HCT116 (cell line): ENCODE measurements around the gene NPM3. TPM values are rescaled to one million over a fixed set of nuclear protein-coding genes. Genes with fewer than 3 reads are reported as not detected.

ENCODE experiments used
- ATAC-seq: fragments of 200-7000 bp; cut with Tn5 transposase; 2 replicates; pipeline ENCODE4 v1.9.1; 2020; ENCODE audit warnings: mild to moderate bottlenecking, moderate library complexity
- BruUV-seq: library from RNA; stranded (reverse); fragments of 400-500 nt; replicated peaks from 2 replicates; lab custom pipeline; 2021; lab: Mats Ljungman, UMichigan
- CTCF ChIA-PET: fragments of 300-600 bp; sonication (Branson Sonifier 250); formaldehyde crosslinking; loops from one replicate; lab custom pipeline; 2021; ENCODE audit warnings: antibody characterized with exemption; lab: Charles Lee
- POLR2A ChIA-PET: fragments of 300-600, 350-600 bp; sonication (Branson Sonifier 250); formaldehyde crosslinking; loops from one replicate; lab custom pipeline; 2021; ENCODE audit warnings: antibody characterized with exemption; lab: Charles Lee
- RAD21 ChIA-PET, 2 experiments: fragments of 300-600 bp; sonication (Branson Sonifier 250); formaldehyde crosslinking; loops; one replicate each; lab custom pipeline; 2023; ENCODE audit warnings: low total read pairs in 2 of 2; ENCODE audit not compliant: uncharacterized antibody in 2 of 2, unreplicated experiment in 2 of 2, low non-redundant PET in 1 of 2; lab: Charles Lee
- DNase-seq: peaks from one replicate; pipeline ENCODE4 v3.0.0-alpha.2; 2010; ENCODE audit warnings: low read depth, low spot score
- H2AFZ ChIP-seq: fragments of 200-600 bp; shearing (Covaris generic), sonication (generic); 2 replicates; pipeline ENCODE4 v1.6.1; 2017; ENCODE audit warnings: low read depth, mixed run types, mixed read lengths, antibody characterized with exemption, low read length; ENCODE audit not compliant: poor library complexity, severe bottlenecking
- H3K27ac ChIP-seq: 2 replicates; pipeline ENCODE4 v1.5.1; 2012; ENCODE audit warnings: low read depth, low read length
- H3K27me3 ChIP-seq: fragments of 200-600 bp; sonication (generic); 2 replicates; pipeline ENCODE4 v1.6.1; 2016; ENCODE audit warnings: mixed run types, low read length, mixed read lengths; ENCODE audit not compliant: insufficient read depth
- H3K36me3 ChIP-seq, 2 experiments: fragments of 200-500 bp in 1 of 2; fragments of 200-600 bp in 1 of 2; sonication (Bioruptor generic) in 1 of 2; sonication (generic) in 1 of 2; 2 replicates each; pipeline versions ENCODE4 v1.5.1 to v1.6.1; 2014 to 2016; ENCODE audit warnings: low read length in 2 of 2, inconsistent platforms in 1 of 2, mixed read lengths in 1 of 2, mixed run types in 1 of 2; ENCODE audit not compliant: insufficient read depth in 2 of 2, control insufficient read depth in 1 of 2
- H3K4me1 ChIP-seq, 2 experiments: fragments of 200-600 bp in 1 of 2; sonication (generic) in 1 of 2; 2 replicates each; pipeline versions ENCODE4 v1.5.1 to v1.6.1; 2012 to 2017; ENCODE audit warnings: low read length in 2 of 2, inconsistent platforms in 1 of 2, mild to moderate bottlenecking in 1 of 2, mixed read lengths in 1 of 2, mixed run types in 1 of 2, moderate library complexity in 1 of 2; ENCODE audit not compliant: insufficient read depth in 2 of 2, control insufficient read depth in 1 of 2
- H3K4me2 ChIP-seq: fragments of 200-600 bp; sonication (generic); 2 replicates; pipeline ENCODE4 v1.6.1; 2017; ENCODE audit warnings: mixed run types, low read length, mixed read lengths
- H3K4me3 ChIP-seq, 2 experiments: fragments of 200-600 bp in 1 of 2; sonication (generic) in 1 of 2; replicated peaks in 1 of 2; 2 replicates each; pipeline ENCODE4 v1.5.1; 2011 to 2016; ENCODE audit warnings: low read length in 2 of 2, control low read depth in 1 of 2, low read depth in 1 of 2, mild to moderate bottlenecking in 1 of 2, mixed read lengths in 1 of 2, mixed run types in 1 of 2
- H3K79me2 ChIP-seq: fragments of 200-600 bp; sonication (generic); 2 replicates; pipeline ENCODE4 v1.6.1; 2017; ENCODE audit warnings: mild to moderate bottlenecking, mixed run types, low read length, moderate library complexity, mixed read lengths; ENCODE audit not compliant: insufficient read depth
- H3K9ac ChIP-seq: fragments of 200-600 bp; sonication (generic); 2 replicates; pipeline ENCODE4 v1.6.1; 2016; ENCODE audit warnings: low read length, mixed read lengths
- H3K9me2 ChIP-seq: fragments of 200-600 bp; sonication (generic), shearing (Covaris generic); 2 replicates; pipeline ENCODE4 v1.6.1; 2017; ENCODE audit warnings: mixed run types, mild to moderate bottlenecking, moderate library complexity; ENCODE audit not compliant: insufficient read depth
- H3K9me3 ChIP-seq, 2 experiments: fragments of 200-500 bp in 1 of 2; fragments of 200-600 bp in 1 of 2; sonication (Bioruptor generic) in 1 of 2; sonication (generic) in 1 of 2; 2 replicates each; pipeline ENCODE4 v1.6.1; 2014 to 2017; ENCODE audit warnings: low read length in 2 of 2, mixed read lengths in 2 of 2, inconsistent platforms in 1 of 2, low read depth in 1 of 2, mild to moderate bottlenecking in 1 of 2, mixed run types in 1 of 2, moderate library complexity in 1 of 2; ENCODE audit not compliant: control insufficient read depth in 1 of 2, insufficient read depth in 1 of 2
- H4K20me1 ChIP-seq: fragments of 200-600 bp; sonication (generic), shearing (Covaris generic); 2 replicates; pipeline ENCODE4 v1.6.1; 2017; ENCODE audit warnings: mixed run types, mild to moderate bottlenecking, moderate library complexity; ENCODE audit not compliant: insufficient read depth
- POLR2AphosphoS5 ChIP-seq: IDR thresholded peaks from 2 replicates; pipeline ENCODE4 v1.6.1; 2011; ENCODE audit warnings: mild to moderate bottlenecking, low read depth, low read length, moderate library complexity
- SIN3A ChIP-seq: IDR thresholded peaks from 2 replicates; pipeline ENCODE4 v1.6.1; 2012; ENCODE audit warnings: low read depth
- intact Hi-C: fragments of 100-400 bp; cut with micrococcal nuclease; formaldehyde crosslinking; loops from 2 replicates; pipeline ENCODE4 v1.10.0; 2022
- total RNA-seq: library from RNA; stranded (reverse); gene quantifications from one replicate; pipeline ENCODE4 v1.2.1, GENCODE V29; 2021; ENCODE audit not compliant: unreplicated experiment
- TF ChIP-seq, protein P1 (sequence below), 3 experiments: fragments of 200-600 bp in 1 of 3; sonication (generic) in 1 of 3; IDR thresholded peaks in 2 of 3; conservative IDR thresholded peaks in 1 of 3; 2 replicates each; pipeline ENCODE4 v1.5.1; 2012 to 2017; ENCODE audit warnings: low read depth in 2 of 3, low read length in 2 of 3, antibody characterized with exemption in 1 of 3, borderline replicate concordance in 1 of 3, control low read depth in 1 of 3, mild to moderate bottlenecking in 1 of 3, mixed read lengths in 1 of 3, mixed run types in 1 of 3, moderate library complexity in 1 of 3; ENCODE audit not compliant: insufficient read depth in 1 of 3

The NPM3 gene
- total RNA-seq, 1 experiment from 2014 or later, result 267 TPM

DNA sequence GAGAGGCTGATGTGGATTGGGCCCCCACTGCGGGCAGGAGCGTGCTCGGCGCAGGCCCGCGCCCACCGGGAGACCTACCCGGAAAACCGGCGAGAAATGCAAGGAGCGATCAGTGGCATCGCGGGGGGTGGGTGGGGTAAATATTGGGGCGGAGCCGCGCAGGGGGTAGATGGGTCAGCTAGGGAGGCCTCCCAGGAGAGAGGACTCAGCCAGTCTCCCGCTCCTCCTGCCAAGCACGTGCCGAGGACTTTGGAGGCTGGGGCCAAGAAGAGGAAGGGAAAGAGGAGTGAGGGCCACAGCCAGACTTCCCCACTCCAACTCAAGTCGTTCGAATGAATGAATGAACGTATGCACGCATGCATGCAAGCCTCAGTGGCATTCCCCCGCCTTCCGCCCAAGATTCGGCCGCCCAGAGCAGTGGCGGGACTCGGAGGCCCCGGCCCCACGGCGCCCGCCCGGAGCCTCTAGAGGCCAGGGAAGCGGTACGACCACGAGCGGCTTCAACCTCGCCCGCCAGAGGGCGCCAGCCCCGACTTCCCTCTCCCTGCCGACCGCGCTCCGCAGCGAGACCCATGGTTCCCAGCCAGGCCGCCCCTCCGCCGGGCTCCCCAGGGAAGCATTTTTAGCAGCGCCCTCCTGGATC is 3.6 kb downstream of the NPM3 start:
- BruUV-seq, result no TSS peak
- Histone ChIP-seq H3K4me3 (peak overlapping the region in 1 of 2 experiments; percentile 32; a peak in 1 of 4 replicates), H3K27ac (peak overlapping the region; percentile 66), H3K9ac (peak overlapping the region; percentile 23)
- CTCF ChIA-PET, result interaction anchor here (1.0 to 5.8 kb wide), 4 partner anchors 175 to 761 kb away, joined by 3 to 220 read pairs (median 38); no protein-coding TSS in a partner anchor
- TF ChIP-seq POLR2AphosphoS5, result peak; percentile 31; the same call in 1 of the 2 replicates
- TF ChIP-seq SIN3A, result no peak
- TF ChIP-seq, protein P1, sequence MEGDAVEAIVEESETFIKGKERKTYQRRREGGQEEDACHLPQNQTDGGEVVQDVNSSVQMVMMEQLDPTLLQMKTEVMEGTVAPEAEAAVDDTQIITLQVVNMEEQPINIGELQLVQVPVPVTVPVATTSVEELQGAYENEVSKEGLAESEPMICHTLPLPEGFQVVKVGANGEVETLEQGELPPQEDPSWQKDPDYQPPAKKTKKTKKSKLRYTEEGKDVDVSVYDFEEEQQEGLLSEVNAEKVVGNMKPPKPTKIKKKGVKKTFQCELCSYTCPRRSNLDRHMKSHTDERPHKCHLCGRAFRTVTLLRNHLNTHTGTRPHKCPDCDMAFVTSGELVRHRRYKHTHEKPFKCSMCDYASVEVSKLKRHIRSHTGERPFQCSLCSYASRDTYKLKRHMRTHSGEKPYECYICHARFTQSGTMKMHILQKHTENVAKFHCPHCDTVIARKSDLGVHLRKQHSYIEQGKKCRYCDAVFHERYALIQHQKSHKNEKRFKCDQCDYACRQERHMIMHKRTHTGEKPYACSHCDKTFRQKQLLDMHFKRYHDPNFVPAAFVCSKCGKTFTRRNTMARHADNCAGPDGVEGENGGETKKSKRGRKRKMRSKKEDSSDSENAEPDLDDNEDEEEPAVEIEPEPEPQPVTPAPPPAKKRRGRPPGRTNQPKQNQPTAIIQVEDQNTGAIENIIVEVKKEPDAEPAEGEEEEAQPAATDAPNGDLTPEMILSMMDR (IDR thresholded peaks at IDR 0.05 in 2 of 3, conservative IDR thresholded peaks at IDR 0.05 in 1 of 3; ENCODE audit: borderline replicate concordance in 1 of 3, insufficient read depth in 1 of 3, low read depth in 2 of 3, low read length in 2 of 3), result peak in 2 of 3 experiments; percentile 91 to 92; a peak in 4 of 6 replicates
- TF ChIP-seq, all 23 proteins: peak for 2
- Histone ChIP-seq H3K27me3 (no peaks in the 10 kb centered on the region), H4K20me1 (peaks cover 3% of the 10 kb centered on the region; the same call in 1 of the 2 replicates), H3K9me2 (no peaks in the 10 kb centered on the region), H3K9me3 (no peaks in the 10 kb centered on the region), H2AFZ (no peak overlapping the region), H3K36me3 (peaks cover 0 to 28% of the 10 kb centered on the region in 2 experiments; a peak in 1 of 4 replicates), H3K79me2 (peaks cover 44% of the 10 kb centered on the region), H3K4me2 (peak overlapping the region; percentile 94), H3K4me1 (peaks cover 19 to 43% of the 10 kb centered on the region in 2 experiments)
- ChIA-PET POLR2A (no interaction called here), RAD21 (interaction anchor here in 1 of 2 experiments (0.6 to 0.7 kb wide), 2 partner anchors 9 to 566 kb away, joined by 3 read pairs; no protein-coding TSS in a partner anchor)
- peak; percentile 36 for DNase-seq
- intact Hi-C loops, result loop anchor here (2.0 to 5.0 kb wide), 4 partner anchors 38 to 293 kb away; partner anchors contain the start of genes DPCD, OGA and POLL
- peak; percentile 56 for ATAC-seq
